Measurements from ENCODE around the gene CYTH1.

DNA sequence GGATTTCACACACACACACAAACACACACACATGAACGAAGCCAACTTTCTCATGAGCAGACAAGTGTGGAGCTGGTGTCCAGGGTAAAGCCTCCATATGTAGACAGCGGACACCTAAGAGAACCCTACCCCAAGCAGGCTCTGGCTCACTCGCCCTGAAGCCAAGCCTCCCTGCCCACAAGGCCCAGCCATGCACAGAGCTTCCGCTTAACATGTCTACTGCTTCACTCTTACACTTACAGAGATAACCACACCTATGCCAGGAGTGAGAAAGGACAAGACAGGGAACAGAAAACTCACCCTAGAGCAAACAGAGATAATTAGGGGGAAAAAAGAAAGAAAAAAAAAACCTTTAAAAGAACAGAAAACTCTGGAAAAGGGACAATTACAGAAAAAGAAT is 67.5 kb downstream of the CYTH1 start:
- no peak for TF ChIP-seq EZH2 (IDR thresholded peaks at IDR 0.05; ENCODE audit: insufficient read depth, poor library complexity, severe bottlenecking)
- TF ChIP-seq EZH2phosphoT487 (IDR thresholded peaks at IDR 0.05; ENCODE audit: insufficient read depth, low read depth): no peak

Measured in GM23248 (cell line).